Skin of body (tissue), 2 donors: ENCODE results near the gene ZNF791. TPM values are rescaled to one million over a fixed set of nuclear protein-coding genes. Genes with fewer than 3 reads are reported as not detected.
"Not testable (repeated sequence)": the region's sequence is repeated elsewhere in the genome, so short reads cannot be mapped to it uniquely, and the experiment has no call there.

Experiments used
- DNase-seq: peaks from one replicate; lab custom pipeline; 2025; lab: John Stamatoyannopoulos, UW
- total RNA-seq: library from RNA; depleted of rRNA; stranded (reverse); fragments of >200 nt; gene quantifications from one replicate; pipeline ENCODE4 v1.2.3, GENCODE V29; 2014

ZNF791 gene
- total RNA-seq, 1 donor from 2014 or later, result 18.1 TPM

DNA sequence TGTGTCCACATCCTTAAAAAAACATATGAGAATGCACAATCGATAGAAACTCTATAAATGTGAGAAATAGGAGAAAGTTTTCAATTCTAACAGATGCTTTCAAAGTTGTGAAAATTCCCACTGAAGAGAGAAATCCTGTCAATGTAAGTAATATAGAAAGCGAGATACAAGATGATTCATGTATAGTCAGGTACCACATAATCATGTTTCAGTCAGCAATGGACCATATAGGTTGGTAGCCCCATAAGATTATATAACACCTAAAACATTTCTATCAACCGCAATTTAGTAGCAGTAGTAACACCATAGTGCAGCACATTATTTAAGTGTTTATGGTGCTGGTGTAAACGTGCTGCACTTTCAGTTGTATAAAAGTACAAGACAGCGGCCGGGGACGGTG, 18.5 kb downstream of the ZNF791 start:
- no peak for DNase-seq

DNA sequence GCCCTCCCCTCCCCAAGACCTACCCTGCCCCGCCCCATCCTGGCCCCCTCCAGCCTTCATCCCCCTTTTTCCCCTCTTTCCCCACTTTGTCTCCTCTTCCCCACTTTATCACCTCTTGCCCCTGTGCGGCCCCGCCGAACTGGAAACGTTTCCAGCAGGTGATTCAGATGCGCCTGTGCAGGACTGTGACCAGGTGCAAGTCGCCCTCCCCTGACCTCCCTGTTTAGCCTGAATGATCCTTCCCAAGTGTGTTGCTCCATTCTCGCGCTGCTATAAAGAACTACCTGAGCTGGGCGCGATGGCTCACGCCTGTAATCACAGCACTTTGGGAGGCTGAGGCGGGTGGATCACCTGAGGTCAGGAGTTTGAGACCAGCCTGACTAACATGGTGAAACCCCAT, 25.9 kb downstream of the ZNF791 start:
- DNase-seq, result no peak

DNA sequence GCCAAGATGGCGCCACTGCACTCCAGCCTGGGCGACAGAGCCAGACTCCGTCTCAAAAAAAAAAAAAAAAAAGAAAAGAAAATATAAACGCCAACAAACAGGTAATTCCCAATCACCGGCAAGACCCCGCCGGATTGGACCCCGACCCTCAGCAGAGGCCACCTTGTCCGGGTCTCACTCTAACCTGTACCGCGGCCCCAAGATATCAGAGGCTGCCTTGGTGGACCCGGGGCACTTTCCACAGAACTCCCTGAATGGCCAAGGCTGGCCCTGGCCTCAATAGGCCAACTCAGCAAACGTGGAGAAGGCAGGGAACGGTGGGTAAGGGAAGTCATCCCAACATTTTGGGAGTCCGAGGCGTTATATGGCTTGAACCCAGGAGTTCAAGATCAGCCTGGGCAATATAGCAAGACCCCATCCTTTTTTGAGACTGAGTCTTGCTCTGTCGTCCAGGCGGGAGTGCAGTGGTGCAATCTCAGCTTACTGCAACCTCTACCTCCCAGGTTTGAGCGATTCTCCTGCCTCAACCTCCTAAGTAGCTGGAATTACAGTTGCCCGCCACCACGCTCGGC, 28.0 kb downstream of the ZNF791 start:
- DNase-seq, result no peak

DNA sequence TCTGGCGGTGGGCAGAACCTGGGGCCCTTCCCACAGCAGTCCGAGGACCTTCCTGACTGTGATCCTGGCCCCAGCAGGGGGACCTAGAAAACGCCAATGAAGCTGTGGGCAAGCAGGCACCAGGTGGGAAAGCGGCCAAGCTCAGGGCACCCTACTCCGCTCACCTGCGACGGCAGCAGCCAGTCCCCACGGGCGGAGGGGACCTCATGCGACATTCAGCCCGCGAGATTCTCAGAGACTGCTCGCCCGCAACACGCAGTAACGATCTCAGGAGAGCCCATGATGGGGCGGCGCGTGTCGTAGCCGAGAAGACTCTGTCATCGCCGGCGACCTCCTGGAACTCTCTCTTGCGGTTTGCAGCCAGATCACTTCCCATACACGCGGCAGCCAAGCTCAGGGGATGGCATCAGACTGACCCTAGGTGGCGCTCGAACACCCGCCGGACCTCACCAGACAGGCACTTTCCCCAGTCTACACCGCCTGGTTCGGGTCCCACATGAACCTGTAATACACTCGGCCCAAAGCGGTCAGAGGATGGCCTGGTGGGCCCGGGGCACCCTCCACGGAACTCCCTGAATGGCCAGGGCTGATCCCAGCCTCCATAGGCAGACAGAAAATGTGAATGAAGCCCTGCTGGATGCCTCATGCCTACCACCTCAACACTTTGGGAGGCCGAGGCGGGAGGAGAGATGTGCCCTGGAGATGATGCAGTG, 29.3 kb downstream of the ZNF791 start:
- peak; percentile 15 for DNase-seq

DNA sequence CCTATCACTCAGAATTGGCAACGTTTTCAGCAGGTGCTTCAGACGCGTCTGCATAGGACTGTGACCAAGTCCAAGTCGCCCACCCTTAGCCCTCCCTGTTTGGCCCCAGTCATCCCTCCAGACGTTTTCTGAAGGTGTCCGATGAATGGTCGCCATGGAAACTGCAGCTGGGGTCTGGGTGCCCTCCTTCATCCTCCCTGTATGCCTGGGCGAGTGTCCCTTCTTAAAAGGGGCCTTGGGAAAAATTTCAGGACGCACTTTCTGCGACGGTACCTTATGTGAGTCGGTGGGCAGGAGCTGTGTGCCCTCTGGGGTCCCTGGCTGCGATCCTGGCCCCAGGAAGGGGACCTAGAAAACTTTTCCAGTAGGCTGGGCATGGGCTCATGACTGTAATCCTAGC, 30.7 kb downstream of the ZNF791 start:
- no peak for DNase-seq

DNA sequence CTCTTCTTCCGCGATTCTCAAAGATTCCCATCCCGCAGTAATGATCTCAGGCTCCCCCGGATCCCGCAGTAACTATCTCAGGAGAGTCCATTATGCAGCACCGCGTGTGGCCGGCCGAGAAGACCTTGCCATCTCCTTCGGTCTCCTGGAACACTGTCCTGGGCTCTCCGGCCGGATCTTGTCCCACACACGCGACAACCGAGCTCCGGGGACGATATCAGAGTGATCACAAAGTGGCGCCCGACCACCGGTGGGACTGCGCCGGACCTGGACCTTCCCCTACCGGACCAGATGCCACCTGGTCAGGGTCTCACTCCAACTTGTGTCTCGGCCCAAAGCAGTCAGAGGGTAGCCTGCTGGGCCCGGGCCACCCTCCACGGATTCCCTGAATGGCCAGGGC, 31.8 kb downstream of the ZNF791 start:
- DNase-seq, result no peak

DNA sequence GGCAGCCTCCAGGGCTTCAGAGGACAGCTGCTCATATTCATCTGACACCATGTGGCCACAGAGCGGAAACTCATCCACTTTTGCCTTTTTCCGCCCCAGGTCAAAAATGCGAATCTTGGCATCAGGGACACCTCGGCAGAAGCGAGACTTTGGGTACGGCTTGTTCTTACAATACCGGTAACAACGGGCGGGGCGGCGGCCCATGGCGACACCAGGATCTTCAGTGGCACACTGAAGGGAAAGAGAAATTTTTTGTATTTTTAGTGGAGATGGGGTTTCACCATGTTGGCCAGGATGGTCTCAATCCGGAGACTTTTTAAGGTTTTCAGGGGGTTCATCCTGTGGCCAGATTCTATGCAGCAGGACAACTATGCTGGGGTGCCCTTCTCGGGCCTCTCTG, 33.0 kb downstream of the ZNF791 start:
- not testable (repeated sequence) for DNase-seq

DNA sequence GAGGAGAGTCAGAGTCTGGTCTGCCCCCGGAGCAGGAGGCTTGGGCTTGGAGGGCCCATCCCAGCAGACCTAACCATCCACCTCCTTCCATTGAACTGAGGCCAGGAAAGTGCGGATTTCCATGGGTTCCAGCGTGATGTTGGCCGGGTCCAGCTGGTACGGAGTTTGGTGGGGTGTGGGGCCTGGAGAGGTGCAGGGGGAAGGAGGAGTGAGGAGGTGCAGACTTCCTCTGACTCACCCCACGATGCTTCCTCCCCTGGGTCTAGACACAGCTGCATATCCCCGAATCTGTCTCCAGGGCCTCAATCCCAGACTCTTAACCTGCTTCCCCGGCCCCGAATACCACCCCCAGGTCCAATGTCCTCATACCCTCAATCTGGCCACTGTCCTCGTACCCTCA, 35.8 kb downstream of the ZNF791 start:
- no peak for DNase-seq

DNA sequence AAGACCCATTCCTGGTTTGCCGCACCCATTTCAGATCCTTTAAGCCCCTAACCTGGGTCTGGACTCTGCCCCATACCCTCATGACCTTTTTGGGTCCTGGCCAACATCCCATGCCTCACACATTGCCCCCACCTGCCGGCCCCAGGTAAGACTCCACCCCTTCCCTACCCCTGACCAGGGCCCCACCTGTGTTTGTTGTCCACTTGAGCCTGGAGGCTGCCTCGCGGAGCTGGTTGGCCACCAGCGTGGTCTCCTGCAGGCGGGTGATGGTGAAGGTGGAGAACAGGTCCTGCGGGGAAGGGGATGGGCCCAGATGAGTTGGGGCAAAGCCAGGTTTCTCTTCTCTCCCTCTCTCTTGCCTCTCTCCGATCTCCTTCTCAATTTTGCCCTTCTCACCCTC, 36.3 kb downstream of the ZNF791 start:
- no peak for DNase-seq

DNA sequence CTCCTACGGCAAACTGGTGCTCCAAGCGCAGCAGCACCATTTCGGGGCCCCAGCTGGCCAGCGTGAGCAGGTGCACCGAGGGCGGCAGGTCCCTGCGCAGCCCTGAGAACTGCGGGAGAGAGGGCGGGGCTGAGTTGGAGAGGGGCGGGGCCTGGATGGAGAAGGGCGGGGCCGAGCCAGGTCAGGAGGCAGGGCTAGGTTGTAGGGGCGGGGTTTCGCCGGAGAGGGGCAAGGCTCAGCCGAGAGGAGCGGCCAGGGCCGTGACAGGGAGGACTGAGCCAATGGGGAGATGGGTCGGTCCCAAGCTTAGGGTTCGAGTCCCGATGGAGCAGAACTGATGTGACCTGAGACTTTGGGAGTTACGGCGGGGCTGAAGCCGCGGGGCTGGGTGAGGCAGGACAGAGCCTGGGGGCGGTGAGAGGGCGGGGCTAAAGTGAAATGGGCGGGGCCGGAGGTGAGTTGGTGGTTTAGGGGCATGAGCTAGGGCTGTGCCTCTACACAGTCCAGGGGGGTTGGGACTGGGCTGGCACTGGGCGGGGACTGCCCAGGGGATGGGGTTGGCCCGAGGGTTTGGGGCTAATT, 36.9 kb downstream of the ZNF791 start:
- no peak for DNase-seq

DNA sequence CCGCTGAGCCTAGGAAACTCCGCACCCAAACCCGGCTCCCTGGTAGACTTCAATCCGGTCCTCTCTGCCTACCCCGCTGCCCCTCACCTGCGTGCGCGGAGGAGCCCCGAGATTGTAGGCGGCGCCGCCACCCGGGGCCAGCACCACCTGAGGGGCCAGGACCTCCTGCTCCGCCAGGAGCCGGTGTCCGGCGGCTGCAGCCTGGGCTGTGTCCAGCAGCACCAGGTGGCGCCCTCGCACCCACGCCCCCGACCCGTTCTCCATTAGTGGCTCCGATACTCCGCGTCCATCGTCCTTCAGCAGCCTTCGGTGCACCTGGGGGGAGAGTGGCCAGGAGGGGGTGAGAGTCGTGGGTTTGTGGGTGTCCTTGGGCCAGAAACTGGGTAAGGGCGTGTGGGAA, 37.4 kb downstream of the ZNF791 start:
- no peak for DNase-seq

DNA sequence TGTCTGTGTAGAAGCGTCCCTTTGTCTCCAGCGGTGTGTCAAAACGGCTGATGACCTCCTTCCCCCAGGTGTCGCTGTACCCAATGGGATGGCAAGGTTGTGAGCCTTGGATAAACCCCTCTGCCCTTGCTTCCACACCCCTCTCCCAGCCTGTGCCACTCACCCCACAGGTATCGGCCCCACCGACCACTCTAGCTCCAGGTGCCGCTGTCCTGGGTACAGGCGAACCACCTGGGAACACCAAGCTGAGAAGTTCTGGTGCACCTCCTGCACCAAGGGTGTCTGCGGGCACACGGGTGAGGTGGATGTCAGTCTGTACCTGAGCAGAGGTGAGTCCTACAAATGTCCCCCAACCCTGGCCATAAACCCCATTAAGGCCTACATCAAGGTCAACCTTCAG, 39.2 kb downstream of the ZNF791 start:
- no peak for DNase-seq

DNA sequence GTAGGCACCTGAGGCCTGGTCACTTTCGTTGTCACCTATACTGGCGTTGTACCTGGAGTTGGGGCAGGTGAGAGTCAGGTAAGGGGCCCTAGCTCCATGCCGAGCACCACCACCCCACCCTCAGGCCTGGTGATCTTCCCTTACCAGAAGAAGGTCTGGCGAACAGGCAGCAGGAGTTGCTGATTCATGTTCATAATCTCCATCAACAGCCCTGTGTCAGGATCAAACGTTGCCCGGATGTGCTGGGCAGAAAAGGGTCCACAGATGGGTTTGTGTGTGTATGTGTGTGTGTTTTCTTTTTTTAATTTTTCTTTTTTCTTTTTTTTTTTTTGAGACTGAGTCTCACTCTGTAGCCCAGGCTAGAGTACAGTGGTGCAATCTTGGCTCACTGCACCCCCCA, 41.5 kb downstream of the ZNF791 start:
- DNase-seq, result no peak

DNA sequence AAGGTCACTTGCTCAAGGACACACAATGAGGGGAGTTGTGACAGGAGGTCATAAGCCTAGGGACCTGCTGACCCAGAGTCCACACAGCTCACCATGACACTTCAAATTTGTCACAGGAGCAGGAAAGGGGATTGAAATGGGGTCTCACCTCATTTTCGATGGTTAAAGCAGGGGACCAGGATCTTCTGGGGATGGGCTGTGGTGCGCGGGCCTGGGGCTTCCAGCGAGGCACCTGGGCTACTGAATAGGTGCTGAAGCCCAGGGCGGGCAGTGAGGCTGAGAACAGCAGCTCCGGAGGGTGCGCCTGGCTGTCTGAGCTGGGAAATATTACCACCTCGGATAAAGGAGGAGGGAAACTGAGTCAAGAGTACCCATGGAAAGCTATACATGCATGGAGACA, 44.8 kb downstream of the ZNF791 start:
- DNase-seq, result no peak

DNA sequence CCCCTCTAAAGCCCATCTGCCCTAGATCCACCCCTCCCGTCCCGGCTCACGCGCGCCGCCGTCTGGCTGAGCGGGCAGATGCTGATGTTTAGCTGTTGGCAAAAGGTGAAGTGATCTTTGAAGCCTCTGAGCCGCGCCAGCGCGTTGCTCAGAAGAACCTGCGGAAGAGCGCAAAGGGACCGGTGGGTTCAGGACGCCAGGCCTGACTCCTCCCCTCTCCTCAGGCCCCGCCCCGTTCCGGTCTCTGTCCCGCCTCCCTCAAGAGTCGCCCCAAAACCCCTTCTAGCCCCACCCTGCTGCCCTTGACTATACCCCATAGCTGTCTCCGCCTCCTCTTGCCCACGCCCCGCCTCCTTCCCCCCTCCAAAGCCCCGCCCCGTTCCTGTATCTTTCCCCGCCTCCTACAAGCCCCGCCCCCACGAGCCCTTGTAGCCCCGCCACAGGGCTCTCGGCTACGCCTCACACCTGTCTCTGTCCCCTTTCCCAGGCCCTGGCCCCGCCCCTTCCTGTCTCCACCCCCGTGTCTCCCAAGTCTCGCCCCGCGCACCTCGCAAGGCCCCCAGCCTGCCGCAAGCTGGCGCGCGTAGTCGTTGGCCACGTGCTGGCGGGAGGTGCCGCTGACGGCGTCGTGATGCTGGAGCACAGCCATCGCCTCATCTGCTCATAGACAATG, 46.3 kb downstream of the ZNF791 start:
- DNase-seq, result no peak

DNA sequence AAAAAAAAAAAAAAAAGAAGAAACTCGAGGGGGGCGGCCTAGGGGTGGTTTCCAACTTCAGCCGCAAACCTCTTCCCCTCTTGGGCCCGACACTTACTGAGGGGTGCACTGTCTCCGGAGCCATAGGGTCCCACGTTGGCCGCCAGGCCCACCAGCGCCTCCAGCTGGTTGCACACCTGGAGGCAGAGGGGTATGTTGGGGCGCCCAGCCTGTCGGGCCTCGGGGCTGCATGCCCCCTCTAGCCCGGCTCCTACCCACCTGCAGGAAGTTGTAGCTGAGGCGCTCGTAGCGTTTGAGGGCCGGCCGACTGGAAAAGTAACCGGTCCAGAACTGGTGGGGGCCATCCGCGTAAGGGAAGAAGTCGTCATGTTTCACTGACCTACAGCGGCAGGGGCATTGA, 47.2 kb downstream of the ZNF791 start:
- DNase-seq, result no peak

DNA sequence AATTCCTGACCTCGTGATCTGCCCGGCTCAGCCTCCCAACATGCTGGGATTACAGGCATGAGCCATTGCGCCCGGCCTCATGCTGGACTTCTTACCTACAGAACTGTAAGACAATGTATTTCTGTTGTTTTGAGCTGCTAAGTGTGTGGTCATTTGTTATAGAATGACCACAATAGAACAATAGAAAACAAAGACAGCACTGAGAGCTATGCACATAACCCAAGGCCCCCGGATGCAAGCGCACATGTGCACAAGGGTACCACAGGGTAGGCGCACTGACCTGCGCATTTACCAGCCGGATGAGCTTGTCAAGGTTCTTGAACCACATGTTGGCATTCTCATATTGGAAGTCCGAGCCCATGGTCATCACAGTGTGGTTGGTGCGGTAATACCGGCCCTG, 50.3 kb downstream of the ZNF791 start:
- DNase-seq, result no peak

DNA sequence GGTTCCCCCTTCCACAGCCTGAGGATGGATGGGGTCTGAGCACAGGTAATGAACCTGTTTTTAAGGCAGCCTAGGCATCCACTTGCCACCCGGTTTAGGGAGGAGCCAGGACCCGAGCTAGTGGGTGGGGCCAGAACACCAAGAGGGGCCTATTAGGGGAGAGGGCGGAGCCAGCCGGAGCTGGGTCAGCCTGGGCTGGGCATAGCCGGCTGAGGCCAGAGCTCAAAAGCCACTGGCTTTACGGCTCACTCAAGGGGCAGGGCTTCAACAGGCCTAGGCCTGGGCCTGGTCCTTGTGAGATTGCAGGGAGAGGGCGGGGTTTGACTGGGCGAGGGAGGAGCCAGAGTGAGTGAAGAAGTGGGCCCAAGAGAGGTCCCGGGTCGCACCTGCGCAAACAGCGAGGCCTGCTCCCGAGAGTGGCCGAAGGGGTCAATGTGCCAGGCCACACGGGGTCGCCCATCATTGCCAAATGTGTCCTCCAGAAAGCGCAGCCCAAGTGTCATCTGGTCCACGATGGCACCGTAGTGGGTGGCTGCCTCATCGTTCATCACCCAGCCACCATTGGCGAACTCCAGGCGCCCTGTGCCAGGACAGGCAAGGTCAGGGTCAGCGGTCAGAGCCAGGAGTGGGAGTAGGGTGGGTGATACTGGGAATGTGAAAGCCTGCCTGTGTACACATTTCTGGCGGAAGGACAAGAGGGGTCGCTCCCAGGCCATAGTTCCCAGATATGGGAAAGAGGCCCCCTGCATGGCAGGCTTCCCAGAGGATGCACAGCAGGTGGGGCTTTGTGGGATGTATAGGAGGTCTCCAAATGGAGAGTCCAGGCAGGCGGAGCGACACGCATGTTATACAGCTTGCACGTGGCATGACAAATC, 53.9 kb downstream of the ZNF791 start:
- DNase-seq, result no peak

DNA sequence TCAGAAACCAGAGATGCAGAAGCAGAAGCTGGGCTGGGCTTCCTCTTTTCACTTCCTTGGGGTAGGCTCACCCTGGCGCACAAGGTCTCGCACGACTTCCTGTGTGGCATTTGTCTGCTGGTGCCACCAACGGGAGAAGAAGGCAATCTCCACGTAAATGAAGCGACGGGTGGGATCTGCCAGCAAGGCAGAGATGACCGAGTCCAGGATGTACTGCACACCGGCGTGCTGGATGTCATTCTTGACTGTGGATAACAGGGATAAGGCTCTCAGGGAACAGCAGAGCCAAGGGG, 54.5 kb downstream of the ZNF791 start:
- no peak for DNase-seq

DNA sequence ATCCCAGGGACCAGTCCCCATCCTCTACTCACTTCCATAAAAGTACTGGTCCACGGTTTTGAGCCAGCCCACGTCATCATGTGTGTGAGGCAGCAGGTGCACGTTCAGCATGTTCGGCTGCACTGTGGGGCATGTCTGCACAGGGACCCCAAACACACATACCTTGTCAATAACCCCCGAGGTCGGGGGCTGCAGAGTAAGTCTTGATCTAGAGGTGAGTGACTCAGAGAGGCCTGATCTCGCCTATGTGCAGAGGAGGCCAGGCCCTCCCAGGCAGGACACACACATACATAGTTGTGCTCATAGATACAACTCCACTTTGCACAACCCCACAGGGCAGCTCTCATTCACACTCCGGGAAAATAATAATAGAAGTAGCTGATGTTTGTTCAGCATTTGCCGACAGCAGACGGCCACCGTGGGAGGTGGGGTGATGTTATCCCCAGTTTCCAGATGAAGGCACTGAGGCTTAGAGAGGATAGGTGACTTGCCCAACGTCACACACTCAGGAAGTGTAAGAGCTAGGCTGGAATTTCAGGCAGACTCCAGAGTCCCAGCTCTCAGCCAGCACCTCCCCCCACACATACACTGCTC, 55.0 kb downstream of the ZNF791 start:
- no peak for DNase-seq

DNA sequence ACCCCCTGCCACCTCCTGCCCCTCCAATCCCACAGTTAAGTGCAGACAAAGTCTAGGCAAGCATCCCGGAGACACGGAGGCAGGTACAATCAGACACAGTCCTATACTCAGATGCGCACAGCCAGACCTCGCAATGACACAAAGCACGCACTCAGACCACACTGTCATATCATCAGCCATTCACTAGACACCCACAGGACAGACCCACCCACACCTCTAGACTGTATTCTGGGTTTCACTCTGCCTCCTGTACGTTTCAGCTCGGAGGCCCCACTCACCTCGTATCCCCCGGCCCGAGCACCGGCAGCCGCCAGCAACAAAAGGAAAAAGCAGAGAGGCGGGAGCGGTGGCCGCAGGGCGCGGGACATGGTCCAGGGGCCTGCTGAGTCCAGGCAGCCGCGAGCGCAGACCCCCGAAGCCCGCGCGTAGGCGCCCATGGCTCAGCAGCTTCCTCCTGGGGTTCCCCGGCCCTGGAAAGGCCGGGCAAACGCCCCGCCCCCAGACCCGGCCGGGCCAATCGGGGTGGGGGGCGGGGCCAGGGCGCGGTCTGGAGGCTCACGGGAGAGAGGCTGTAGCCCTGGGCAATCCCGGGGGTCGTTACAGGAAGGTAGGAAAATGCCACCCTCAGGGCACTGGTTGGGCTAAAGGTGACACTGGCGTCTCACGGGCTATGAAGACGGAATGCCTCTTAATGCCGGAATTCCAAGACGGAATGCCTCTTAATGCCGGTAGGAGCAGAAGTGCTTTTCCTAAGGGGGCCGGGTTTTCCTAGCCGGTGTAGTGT, 55.7 kb downstream of the ZNF791 start, which contains the start of the genes MAN2B1 and WDR83:
TSS of gene MAN2B1 (minus strand) at position 478 of the 784 bp plus-strand sequence. CDS start at position 437, 41 bp downstream.
TSS of gene WDR83 (plus strand) at position 543 of the 784 bp plus-strand sequence. CDS start 2,984 bp downstream, outside the sequence.
- no peak for DNase-seq
